ENCODE data around the gene TMED10.

DNA sequence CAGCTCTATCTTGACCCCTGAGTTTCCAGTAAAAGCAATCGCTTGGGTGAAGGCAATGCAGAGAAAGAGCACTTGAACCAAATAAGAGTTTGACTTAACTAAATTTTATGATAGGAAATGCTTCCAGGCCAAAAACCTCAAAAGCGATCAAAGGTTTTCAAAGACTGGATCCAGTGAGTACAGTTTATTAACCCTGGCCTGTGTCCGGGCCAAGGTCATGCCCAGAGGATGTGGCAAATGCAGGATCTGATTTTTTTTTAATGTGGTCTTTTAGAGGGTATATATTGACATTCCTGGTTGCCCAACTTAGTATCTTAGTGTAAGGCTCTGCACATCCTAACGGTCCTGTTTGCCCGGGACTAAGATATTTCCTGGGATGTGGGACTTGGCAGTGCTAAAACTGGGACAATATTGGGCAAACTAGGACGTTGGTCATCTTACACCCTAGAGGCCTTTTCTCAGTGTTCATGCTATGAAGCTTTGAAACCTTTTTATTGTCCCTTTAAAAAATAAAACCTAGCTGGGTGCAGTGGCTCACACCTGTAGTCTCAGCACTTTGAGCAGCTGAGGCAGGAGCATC lies 40.1 kb upstream of the TMED10 start:
- TF ChIP-seq USF2 (IDR thresholded peaks at IDR 0.05; ENCODE audit: borderline replicate concordance, low read depth, low read length) (no peak), CTCF (IDR thresholded peaks at IDR 0.05) (no peak), YY1 (IDR thresholded peaks at IDR 0.05; ENCODE audit: low read depth) (no peak), EZH2phosphoT487 (IDR thresholded peaks at IDR 0.05; ENCODE audit: borderline replicate concordance, low read depth) (no peak), MXI1 (IDR thresholded peaks at IDR 0.05; ENCODE audit: low read depth, low read length) (no peak), EP300 (IDR thresholded peaks at IDR 0.05; ENCODE audit: borderline replicate concordance in 1 of 2, low read depth in 1 of 2, low read length in 1 of 2) (no peak), PBX3 (IDR thresholded peaks at IDR 0.05) (no peak)
- TF ChIP-seq, protein P1, sequence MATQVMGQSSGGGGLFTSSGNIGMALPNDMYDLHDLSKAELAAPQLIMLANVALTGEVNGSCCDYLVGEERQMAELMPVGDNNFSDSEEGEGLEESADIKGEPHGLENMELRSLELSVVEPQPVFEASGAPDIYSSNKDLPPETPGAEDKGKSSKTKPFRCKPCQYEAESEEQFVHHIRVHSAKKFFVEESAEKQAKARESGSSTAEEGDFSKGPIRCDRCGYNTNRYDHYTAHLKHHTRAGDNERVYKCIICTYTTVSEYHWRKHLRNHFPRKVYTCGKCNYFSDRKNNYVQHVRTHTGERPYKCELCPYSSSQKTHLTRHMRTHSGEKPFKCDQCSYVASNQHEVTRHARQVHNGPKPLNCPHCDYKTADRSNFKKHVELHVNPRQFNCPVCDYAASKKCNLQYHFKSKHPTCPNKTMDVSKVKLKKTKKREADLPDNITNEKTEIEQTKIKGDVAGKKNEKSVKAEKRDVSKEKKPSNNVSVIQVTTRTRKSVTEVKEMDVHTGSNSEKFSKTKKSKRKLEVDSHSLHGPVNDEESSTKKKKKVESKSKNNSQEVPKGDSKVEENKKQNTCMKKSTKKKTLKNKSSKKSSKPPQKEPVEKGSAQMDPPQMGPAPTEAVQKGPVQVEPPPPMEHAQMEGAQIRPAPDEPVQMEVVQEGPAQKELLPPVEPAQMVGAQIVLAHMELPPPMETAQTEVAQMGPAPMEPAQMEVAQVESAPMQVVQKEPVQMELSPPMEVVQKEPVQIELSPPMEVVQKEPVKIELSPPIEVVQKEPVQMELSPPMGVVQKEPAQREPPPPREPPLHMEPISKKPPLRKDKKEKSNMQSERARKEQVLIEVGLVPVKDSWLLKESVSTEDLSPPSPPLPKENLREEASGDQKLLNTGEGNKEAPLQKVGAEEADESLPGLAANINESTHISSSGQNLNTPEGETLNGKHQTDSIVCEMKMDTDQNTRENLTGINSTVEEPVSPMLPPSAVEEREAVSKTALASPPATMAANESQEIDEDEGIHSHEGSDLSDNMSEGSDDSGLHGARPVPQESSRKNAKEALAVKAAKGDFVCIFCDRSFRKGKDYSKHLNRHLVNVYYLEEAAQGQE (IDR thresholded peaks at IDR 0.05; ENCODE audit: low read depth, low read length), result no peak
